Neural cell (in vitro differentiated cells): ENCODE measurements around the gene SCN8A. TPM values are rescaled to one million over a fixed set of nuclear protein-coding genes. Genes with fewer than 3 reads are reported as not detected.
A peak's percentile ranks its signal among the peaks of the same experiment; 100 is the strongest.

ENCODE experiments used
- H2AFZ ChIP-seq: fragments of 200-600, 300-800 bp; sonication (generic), shearing (Covaris generic); 2 replicates; pipeline ENCODE4 v1.6.0; 2014; ENCODE audit warnings: low read depth, mild to moderate bottlenecking, antibody characterized with exemption, low read length, moderate library complexity
- H3F3A ChIP-seq: fragments of 200-600 bp; shearing (Covaris generic); 2 replicates; pipeline ENCODE4 v1.6.1; 2016; ENCODE audit warnings: mild to moderate bottlenecking, moderate library complexity, mixed read lengths, antibody characterized with exemption, low read length; ENCODE audit not compliant: insufficient read depth, poor library complexity, severe bottlenecking
- H3K27ac ChIP-seq: fragments of 200-600, 300-800 bp; sonication (generic), shearing (Covaris generic); 2 replicates; pipeline ENCODE4 v1.5.1; 2014; ENCODE audit warnings: mild to moderate bottlenecking, low read length, moderate library complexity
- H3K27me3 ChIP-seq: fragments of 300-800, 200-600 bp; sonication (generic), shearing (Covaris generic); 2 replicates; pipeline ENCODE4 v1.6.0; 2014; ENCODE audit warnings: mild to moderate bottlenecking, low read depth, low read length, moderate library complexity; ENCODE audit not compliant: insufficient read depth
- H3K36me3 ChIP-seq: fragments of 300-800, 200-600 bp; sonication (generic), shearing (Covaris generic); 2 replicates; pipeline ENCODE4 v1.5.1; 2014; ENCODE audit warnings: mild to moderate bottlenecking, antibody characterized with exemption, low read length, moderate library complexity; ENCODE audit not compliant: insufficient read depth
- H3K4me2 ChIP-seq: fragments of 300-800, 200-600 bp; sonication (generic), shearing (Covaris generic); 2 replicates; pipeline ENCODE4 v1.6.0; 2014; ENCODE audit warnings: mild to moderate bottlenecking, low read length
- H3K4me3 ChIP-seq: fragments of 300-800, 200-600 bp; sonication (generic), shearing (Covaris generic); 2 replicates; pipeline ENCODE4 v1.5.1; 2014; ENCODE audit warnings: mild to moderate bottlenecking, low read length, moderate library complexity
- H3K79me2 ChIP-seq: fragments of 200-600 bp; shearing (Covaris generic); replicated peaks from 2 replicates; pipeline ENCODE4 v1.6.0; 2014; ENCODE audit warnings: mild to moderate bottlenecking, low read length, moderate library complexity; ENCODE audit not compliant: insufficient read depth
- H3K9ac ChIP-seq: fragments of 300-800, 200-600 bp; sonication (generic), shearing (Covaris generic); 2 replicates; pipeline ENCODE4 v1.6.1; 2016; ENCODE audit warnings: mild to moderate bottlenecking, low read length, mixed read lengths
- H3K9me2 ChIP-seq: fragments of 200-600 bp; shearing (Covaris generic); 2 replicates; pipeline ENCODE4 v1.6.1; 2016; ENCODE audit warnings: mild to moderate bottlenecking, low read length, mixed read lengths; ENCODE audit not compliant: insufficient read depth
- H3K9me3 ChIP-seq: fragments of 200-600, 300-800 bp; sonication (generic), shearing (Covaris generic); 2 replicates; pipeline ENCODE4 v1.6.1; 2016; ENCODE audit warnings: mild to moderate bottlenecking, mixed run types, low read length, moderate library complexity, mixed read lengths
- H4K20me1 ChIP-seq: fragments of 200-600 bp; shearing (Covaris generic); 2 replicates; pipeline ENCODE4 v1.6.1; 2016; ENCODE audit warnings: mild to moderate bottlenecking, mixed run types; ENCODE audit not compliant: insufficient read depth
- EP300 ChIP-seq: fragments of 450-650 bp; conservative IDR thresholded peaks from 2 replicates; pipeline ENCODE4 v1.6.1; 2014; ENCODE audit warnings: antibody characterized with exemption, mild to moderate bottlenecking, moderate library complexity; ENCODE audit not compliant: poor library complexity, severe bottlenecking
- EZH2 ChIP-seq: fragments of 200-600, 300-800 bp; shearing (Covaris generic), sonication (generic); IDR thresholded peaks from 2 replicates; pipeline ENCODE4 v1.6.1; 2014; ENCODE audit warnings: antibody characterized with exemption, low read length, borderline replicate concordance, mild to moderate bottlenecking; ENCODE audit not compliant: insufficient read depth, poor library complexity, severe bottlenecking
- MXI1 ChIP-seq: fragments of 450-650 bp; conservative IDR thresholded peaks from 2 replicates; pipeline ENCODE4 v1.6.1; 2014; ENCODE audit warnings: antibody characterized with exemption, mild to moderate bottlenecking; ENCODE audit not compliant: poor library complexity, severe bottlenecking
- POLR2AphosphoS5 ChIP-seq: IDR thresholded peaks from 2 replicates; pipeline ENCODE4 v1.6.1; 2012
- RAD21 ChIP-seq: fragments of 450-650 bp; conservative IDR thresholded peaks from 2 replicates; pipeline ENCODE4 v1.6.1; 2014; ENCODE audit warnings: antibody characterized with exemption, mild to moderate bottlenecking, moderate library complexity
- REST ChIP-seq: IDR thresholded peaks from 2 replicates; pipeline ENCODE4 v1.6.1; 2012; ENCODE audit warnings: borderline replicate concordance
- SMC3 ChIP-seq: fragments of 450-650 bp; conservative IDR thresholded peaks from 2 replicates; pipeline ENCODE4 v1.6.1; 2014; ENCODE audit warnings: antibody characterized with exemption, mild to moderate bottlenecking, moderate library complexity; ENCODE audit not compliant: poor library complexity
- TAF1 ChIP-seq: IDR thresholded peaks from 2 replicates; pipeline ENCODE4 v1.6.1; 2012; ENCODE audit warnings: low read depth
- polyA plus RNA-seq: library from polyadenylated mRNA; depleted of rRNA; stranded (reverse); fragments of >200 nt; gene quantifications from 2 replicates; pipeline ENCODE4 v1.2.3, GENCODE V29; 2014
- TF ChIP-seq, protein P1 (sequence below): fragments of 450-650 bp; IDR thresholded peaks from 2 replicates; pipeline ENCODE4 v1.5.1; 2014; ENCODE audit warnings: antibody characterized with exemption, mild to moderate bottlenecking, moderate library complexity; ENCODE audit not compliant: poor library complexity, severe bottlenecking

Gene SCN8A
- polyA plus RNA-seq, 1 donor from 2014 or later: 14.2 TPM

GRCh38 chr12:51846911-51847642 lies 256.0 kb downstream of the SCN8A start:
- H3K79me2 ChIP-seq: peaks cover 33% of the 10 kb centered on the region
- H3K27ac ChIP-seq: no peak overlapping the region
- peak overlapping the region; percentile 57 for H3K9ac ChIP-seq

DNA sequence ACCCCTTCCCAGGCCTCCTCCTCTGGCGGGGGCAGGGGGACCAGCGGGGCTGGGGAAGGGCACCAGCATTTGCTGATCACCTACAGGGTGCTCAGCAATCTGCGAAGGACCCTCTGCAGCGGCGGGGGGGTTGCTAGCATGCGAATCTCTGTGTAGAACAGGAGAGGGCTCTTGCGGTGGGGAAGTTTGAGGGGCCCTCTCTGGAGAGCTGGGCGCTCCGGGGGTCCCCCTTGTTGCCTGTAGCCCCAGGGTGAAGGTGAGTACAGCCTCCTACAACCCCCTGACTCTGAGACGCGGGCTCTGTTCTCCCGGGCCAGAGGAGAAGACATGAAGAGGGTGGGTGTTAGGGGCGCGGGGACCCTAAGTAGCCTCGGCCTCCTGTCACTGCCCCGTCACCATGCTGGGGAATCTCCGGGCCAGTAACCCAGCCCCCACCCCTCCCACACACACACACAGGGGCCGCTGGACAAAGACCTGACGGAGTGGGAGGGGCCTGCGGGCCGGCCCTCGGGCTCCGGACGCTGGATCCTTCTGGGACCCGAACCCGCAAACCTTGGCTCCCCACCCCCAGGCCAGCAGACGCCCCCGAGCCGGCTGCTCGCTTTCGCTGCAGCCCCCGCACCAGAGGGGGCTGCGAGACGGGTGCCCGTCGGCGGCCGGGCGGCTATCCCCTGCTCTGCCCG lies 256.8 kb downstream of the SCN8A start:
- peak overlapping the region; percentile 57 for H3K9ac ChIP-seq
- H3K79me2 ChIP-seq: peaks cover 33% of the 10 kb centered on the region
- no peak for TF ChIP-seq SMC3
- peak overlapping the region; percentile 1 for H3K4me2 ChIP-seq
- H3K9me2 ChIP-seq: no peaks in the 10 kb centered on the region
- H3K36me3 ChIP-seq: no peaks in the 10 kb centered on the region
- H3K9me3 ChIP-seq: no peaks in the 10 kb centered on the region
- no peak overlapping the region for H3K27ac ChIP-seq
- no peak overlapping the region for H2AFZ ChIP-seq
- peaks cover 14% of the 10 kb centered on the region for H3K27me3 ChIP-seq
- no peaks in the 10 kb centered on the region for H3F3A ChIP-seq
- H3K4me3 ChIP-seq: peak overlapping the region; percentile 65
- H4K20me1 ChIP-seq: no peaks in the 10 kb centered on the region

More at GRCh38 chr12:51846911-51847642, 256.0 kb downstream of the SCN8A start:
- no peaks in the 10 kb centered on the region for H4K20me1 ChIP-seq
- no peak overlapping the region for H2AFZ ChIP-seq
- TF ChIP-seq REST (no peak), POLR2AphosphoS5 (peak; percentile 15)
- no peaks in the 10 kb centered on the region for H3F3A ChIP-seq
- no peaks in the 10 kb centered on the region for H3K36me3 ChIP-seq
- H3K9me3 ChIP-seq: no peaks in the 10 kb centered on the region
- H3K27me3 ChIP-seq: peaks cover 14% of the 10 kb centered on the region
- peak overlapping the region; percentile 65 for H3K4me3 ChIP-seq
- H3K4me2 ChIP-seq: peak overlapping the region; percentile 1
- no peaks in the 10 kb centered on the region for H3K9me2 ChIP-seq

- no peaks in the 10 kb centered on the region for H3F3A ChIP-seq
- H4K20me1 ChIP-seq: no peaks in the 10 kb centered on the region
- H3K9ac ChIP-seq: peak within 1 kb of the TSS; percentile 57
- H3K36me3 ChIP-seq: no peaks in the 10 kb centered on the region
- H3K27me3 ChIP-seq: peaks cover 14% of the 10 kb centered on the region
- peaks cover 33% of the 10 kb centered on the region for H3K79me2 ChIP-seq
- H3K9me3 ChIP-seq: no peaks in the 10 kb centered on the region
- no peaks in the 10 kb centered on the region for H3K9me2 ChIP-seq
- H2AFZ ChIP-seq: no peak within 1 kb of the TSS
- no peak within 1 kb of the TSS for H3K27ac ChIP-seq
- TF ChIP-seq MXI1 (no peak), EZH2 (no peak), EP300 (no peak), SMC3 (no peak), TAF1 (no peak), REST (no peak), RAD21 (no peak), POLR2AphosphoS5 (no peak)
- TF ChIP-seq, protein P1, sequence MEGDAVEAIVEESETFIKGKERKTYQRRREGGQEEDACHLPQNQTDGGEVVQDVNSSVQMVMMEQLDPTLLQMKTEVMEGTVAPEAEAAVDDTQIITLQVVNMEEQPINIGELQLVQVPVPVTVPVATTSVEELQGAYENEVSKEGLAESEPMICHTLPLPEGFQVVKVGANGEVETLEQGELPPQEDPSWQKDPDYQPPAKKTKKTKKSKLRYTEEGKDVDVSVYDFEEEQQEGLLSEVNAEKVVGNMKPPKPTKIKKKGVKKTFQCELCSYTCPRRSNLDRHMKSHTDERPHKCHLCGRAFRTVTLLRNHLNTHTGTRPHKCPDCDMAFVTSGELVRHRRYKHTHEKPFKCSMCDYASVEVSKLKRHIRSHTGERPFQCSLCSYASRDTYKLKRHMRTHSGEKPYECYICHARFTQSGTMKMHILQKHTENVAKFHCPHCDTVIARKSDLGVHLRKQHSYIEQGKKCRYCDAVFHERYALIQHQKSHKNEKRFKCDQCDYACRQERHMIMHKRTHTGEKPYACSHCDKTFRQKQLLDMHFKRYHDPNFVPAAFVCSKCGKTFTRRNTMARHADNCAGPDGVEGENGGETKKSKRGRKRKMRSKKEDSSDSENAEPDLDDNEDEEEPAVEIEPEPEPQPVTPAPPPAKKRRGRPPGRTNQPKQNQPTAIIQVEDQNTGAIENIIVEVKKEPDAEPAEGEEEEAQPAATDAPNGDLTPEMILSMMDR: no peak
- no peak within 1 kb of the TSS for H3K4me2 ChIP-seq
- peak within 1 kb of the TSS; percentile 65 for H3K4me3 ChIP-seq
These were observed 257.3 kb downstream of the SCN8A start, which contains the start of gene FIGNL2 for GRCh38 chr12:51848326-51848727. Gene FIGNL2 (minus strand): TSS chr12:51848718. CDS start chr12:51822413, 26,305 bp downstream.
